ENCODE results near the gene CDK10.

The CDK10 gene

DNA sequence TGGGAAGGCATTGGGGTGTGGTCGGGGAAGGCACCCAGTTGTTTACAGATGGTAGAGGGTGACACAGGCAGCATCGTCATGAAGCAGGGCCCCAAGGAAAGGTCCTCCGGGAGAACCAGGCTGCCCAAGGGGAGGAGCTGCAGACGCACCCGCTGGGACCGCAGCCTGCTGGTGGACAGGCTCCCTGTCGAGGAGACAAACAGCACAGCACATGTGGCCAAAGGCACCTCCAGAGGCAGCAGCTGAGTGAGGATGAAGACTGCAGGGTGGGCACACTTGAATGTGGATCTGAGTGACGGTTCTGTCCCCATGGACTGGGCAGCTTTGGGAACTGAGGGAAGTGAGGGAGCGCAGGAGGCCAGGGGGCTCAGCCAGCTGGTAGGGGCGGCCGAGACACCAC lies 41.4 kb upstream of the CDK10 start:
- FAIRE-seq: no peak
- TF ChIP-seq, protein P1, sequence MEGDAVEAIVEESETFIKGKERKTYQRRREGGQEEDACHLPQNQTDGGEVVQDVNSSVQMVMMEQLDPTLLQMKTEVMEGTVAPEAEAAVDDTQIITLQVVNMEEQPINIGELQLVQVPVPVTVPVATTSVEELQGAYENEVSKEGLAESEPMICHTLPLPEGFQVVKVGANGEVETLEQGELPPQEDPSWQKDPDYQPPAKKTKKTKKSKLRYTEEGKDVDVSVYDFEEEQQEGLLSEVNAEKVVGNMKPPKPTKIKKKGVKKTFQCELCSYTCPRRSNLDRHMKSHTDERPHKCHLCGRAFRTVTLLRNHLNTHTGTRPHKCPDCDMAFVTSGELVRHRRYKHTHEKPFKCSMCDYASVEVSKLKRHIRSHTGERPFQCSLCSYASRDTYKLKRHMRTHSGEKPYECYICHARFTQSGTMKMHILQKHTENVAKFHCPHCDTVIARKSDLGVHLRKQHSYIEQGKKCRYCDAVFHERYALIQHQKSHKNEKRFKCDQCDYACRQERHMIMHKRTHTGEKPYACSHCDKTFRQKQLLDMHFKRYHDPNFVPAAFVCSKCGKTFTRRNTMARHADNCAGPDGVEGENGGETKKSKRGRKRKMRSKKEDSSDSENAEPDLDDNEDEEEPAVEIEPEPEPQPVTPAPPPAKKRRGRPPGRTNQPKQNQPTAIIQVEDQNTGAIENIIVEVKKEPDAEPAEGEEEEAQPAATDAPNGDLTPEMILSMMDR (IDR thresholded peaks at IDR 0.05; ENCODE audit: insufficient read depth, missing control alignments): no peak
- no peak for DNase-seq (ENCODE audit: insufficient read length, low spot score)

DNA sequence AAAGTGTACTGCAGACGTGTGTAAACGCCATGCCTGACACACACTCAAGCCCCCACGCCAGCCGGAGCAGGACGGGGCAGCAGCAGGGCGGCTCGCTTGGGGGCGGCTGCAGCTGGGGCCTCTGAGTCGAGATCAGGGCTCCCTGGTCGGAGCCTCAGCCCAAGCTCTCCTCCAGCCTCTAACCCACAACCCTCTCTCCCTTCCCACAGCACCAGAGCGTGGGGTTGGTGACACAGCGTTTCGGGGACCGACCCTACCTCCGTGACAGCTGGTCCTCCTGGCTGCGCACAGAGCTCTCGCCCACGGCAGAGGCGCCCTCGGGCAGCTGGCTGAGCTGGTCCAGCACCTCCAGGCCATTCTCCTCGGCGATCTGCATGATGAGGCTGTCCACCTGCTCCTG lies 40.2 kb upstream of the CDK10 start:
- FAIRE-seq: no peak
- DNase-seq (ENCODE audit: insufficient read length, low spot score): no peak
- TF ChIP-seq, protein P1 (IDR thresholded peaks at IDR 0.05; ENCODE audit: insufficient read depth, missing control alignments): no peak

DNA sequence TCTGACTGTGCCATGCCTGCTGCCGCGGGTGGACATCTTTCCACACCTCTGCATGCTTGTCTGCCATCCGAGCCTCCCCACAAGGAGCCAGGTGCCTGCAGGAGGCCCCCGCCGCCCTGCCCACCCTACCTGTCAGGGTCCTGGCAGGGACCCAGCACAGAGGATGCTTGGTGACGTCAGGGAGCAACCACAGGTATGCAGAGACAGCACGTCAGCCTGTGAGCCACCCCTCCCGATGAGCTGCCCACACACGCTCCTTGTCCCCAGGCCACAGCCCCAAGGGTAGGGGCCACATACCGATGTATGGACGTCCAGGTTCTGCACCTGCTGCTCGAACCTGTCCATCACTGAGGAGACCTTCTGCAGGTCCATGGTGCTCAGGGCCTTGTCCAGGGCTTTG lies 39.6 kb upstream of the CDK10 start:
- DNase-seq (ENCODE audit: insufficient read length, low spot score) (no peak), FAIRE-seq (no peak)
- TF ChIP-seq, protein P1 (IDR thresholded peaks at IDR 0.05; ENCODE audit: insufficient read depth, missing control alignments): no peak

DNA sequence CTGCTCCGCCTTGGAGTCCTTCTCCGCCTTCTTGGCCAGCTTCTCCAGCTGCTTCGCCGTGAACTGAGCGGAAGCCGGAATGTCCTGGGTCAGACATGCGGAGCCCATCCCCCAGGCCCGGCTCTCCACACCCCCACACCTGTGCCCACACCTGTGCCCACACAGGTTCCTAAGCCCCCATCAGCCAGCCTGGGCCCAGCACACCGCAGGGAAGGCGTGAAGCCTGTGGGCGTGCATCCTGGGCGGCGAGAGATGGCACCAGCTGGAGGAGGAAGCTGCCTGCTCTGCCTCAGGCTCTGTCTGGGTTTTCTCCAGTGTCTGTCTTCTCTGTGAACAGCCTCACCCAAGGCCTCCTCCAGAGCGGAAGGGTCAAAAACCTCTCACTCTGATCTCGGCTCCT lies 34.9 kb upstream of the CDK10 start:
- DNase-seq (ENCODE audit: insufficient read length, low spot score) (no peak), FAIRE-seq (no peak)
- TF ChIP-seq, protein P1 (IDR thresholded peaks at IDR 0.05; ENCODE audit: insufficient read depth, missing control alignments): no peak

DNA sequence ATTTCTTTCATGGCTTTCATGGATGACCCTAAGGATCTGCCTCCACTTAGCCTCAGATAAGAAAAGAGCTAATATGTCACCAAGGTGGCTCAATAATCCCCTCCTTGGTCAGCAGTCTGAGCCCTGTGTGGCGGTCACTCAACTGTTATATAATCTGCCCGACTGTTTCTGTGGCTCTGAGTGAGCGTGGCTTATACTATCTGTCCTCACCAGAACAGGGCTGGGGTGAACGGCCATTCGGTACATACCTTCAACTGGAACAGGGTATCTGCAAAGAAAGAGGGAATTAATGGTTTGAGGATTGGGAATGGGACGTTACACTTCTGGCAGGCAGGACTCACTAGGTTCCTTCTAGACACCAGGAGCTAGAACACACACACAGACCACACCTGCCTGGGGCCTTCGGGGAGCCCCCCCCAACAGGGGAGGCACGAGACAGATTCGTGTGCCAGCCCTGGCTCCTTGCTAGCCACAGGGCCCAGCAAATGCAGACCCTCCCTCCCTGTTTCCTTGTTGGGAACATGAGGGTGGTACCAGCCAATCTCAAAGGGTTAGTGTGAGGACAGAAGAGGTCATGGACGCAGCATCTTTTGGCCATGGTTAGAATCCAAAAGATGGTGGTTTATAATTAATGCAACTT lies 32.7 kb upstream of the CDK10 start:
- DNase-seq (ENCODE audit: insufficient read length, low spot score) (no peak), FAIRE-seq (no peak)
- TF ChIP-seq, protein P1 (IDR thresholded peaks at IDR 0.05; ENCODE audit: insufficient read depth, missing control alignments): no peak

DNA sequence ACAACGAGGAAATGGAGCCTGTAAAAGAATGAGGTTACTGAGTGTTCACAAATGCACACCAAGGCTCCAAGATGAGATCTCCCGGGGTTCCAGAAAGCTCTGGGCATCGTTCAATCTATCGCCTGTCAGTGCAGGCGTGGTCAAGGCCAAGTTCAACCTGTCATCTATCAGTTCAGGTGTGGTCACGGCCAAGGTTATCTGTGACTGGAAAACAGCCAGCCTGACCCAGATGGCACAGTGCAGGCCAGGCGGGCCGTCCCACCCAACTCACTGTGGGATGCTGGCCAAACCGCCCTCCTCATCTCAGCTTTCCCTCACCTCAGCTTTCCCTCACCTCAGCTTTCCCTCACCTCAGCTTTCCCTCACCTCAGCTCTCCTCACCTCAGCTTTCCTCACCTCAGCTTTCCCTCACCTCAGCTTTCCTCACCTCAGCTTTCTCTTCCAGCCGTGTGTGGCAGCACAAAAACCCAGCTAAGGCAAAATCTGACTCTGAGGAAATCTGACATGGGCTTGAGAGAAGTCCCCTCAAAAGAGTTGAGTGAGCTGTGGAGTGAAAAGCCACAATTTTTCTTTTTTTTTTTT lies 31.3 kb upstream of the CDK10 start:
- FAIRE-seq (no peak), DNase-seq (ENCODE audit: insufficient read length, low spot score) (no peak)
- TF ChIP-seq, protein P1 (IDR thresholded peaks at IDR 0.05; ENCODE audit: insufficient read depth, missing control alignments): no peak

DNA sequence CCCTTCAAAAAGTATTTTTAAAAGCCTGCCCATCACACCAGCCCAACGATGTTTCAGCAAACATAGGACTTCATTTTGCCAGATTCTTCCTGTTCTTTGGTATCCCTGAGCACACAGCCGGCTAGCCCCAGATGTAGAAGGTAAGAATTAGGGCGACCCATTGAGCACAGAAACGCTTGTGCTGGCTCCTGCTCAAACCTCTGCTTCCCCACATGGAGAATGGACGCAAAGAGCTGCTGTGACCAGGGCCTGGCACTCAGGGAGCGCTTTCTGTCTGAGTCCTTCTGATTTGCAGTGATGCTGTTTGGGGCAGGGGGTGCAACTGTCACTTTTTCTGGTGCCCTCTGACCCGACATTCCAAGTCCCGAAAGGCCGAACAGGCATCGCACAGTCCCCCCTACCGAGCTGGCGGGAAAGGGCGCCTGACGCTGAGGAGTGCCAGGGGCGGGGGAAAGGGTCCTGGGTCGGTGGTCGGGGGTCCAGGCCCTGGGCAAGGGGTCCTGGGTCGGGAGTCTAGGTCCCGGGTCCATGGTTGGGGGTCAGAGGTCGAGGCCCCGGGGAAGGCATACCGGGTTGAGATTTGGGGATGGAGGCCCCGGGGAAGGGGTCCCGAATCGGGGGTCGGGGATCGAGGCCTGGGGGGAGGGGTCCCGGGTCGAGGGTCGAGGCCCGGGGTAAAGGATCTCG lies 29.9 kb upstream of the CDK10 start:
- DNase-seq (ENCODE audit: insufficient read length, low spot score): no peak
- no peak for FAIRE-seq
- TF ChIP-seq, protein P1 (IDR thresholded peaks at IDR 0.05; ENCODE audit: insufficient read depth, missing control alignments): no peak

Measured in D721Med (cell line).